ENCODE measurements around the gene MYH11. TPM values are rescaled to one million over a fixed set of nuclear protein-coding genes. Genes with fewer than 3 reads are reported as not detected.
"Not testable (repeated sequence)": the region's sequence is repeated elsewhere in the genome, so short reads cannot be mapped to it uniquely, and the experiment has no call there.

Gene MYH11
- total RNA-seq, 2 donors from 2014 or later = not detected

DNA sequence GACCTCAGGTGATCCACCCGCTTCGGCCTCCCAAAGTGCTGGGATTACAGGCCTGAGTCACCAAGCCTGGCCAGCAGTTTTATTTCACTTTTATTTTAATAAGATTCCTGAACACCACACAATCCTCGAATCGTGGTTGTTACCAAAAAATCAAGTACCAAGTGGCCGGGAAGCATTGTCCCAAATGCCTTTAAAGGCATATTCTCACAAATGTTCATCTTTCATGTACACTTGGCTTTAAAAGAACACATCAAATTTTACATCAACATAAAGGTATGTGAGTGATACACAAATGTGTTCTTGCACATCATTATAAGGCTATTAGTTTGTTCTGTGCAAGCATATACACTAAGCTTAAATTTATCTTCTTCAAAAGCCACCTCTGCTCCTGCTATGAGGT lies 8.1 kb upstream of the MYH11 start:
- peaks cover 15% of the 10 kb centered on the region for H3K36me3 Mint-ChIP-seq
- H3K4me1 Mint-ChIP-seq (ENCODE audit: low read depth in 2 of 2) = no peaks in the 10 kb centered on the region
- no peaks in the 10 kb centered on the region for H3K27me3 Mint-ChIP-seq
- H3K4me3 Mint-ChIP-seq = no peak overlapping the region
- H3K9me3 Mint-ChIP-seq = no peaks in the 10 kb centered on the region
- DNase-seq (ENCODE audit: low spot score) (no peak), ATAC-seq (no peak)
- H3K27ac Mint-ChIP-seq = no peak overlapping the region

DNA sequence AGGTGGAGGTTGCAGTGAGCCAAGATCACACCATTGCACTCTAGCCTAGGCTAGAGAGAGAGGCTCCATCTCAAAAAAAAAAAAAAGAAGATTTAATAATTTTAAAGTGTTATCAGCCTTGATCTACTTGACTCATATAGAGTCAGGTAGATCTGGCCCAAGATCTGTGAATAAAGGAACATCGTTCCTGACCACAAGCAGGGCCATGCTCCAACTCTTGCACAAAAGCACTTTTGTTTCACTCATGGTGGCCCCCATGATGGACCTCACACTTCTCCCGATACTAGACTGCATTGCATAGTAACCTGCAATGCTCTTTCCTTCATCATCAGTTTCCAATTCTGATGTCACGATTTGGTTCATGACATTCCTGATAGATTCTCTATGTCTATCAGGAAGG lies 5.2 kb upstream of the MYH11 start:
- Mint-ChIP-seq H3K36me3 (peaks cover 13% of the 10 kb centered on the region), H3K9me3 (no peaks in the 10 kb centered on the region), H3K27ac (no peak overlapping the region), H3K4me3 (no peak overlapping the region), H3K4me1 (ENCODE audit: low read depth in 2 of 2) (peaks cover 4 to 6% of the 10 kb centered on the region in 2 donors), H3K27me3 (peaks cover 11 to 16% of the 10 kb centered on the region in 2 donors)
- DNase-seq (ENCODE audit: low spot score) (no peak), ATAC-seq (no peak)

DNA sequence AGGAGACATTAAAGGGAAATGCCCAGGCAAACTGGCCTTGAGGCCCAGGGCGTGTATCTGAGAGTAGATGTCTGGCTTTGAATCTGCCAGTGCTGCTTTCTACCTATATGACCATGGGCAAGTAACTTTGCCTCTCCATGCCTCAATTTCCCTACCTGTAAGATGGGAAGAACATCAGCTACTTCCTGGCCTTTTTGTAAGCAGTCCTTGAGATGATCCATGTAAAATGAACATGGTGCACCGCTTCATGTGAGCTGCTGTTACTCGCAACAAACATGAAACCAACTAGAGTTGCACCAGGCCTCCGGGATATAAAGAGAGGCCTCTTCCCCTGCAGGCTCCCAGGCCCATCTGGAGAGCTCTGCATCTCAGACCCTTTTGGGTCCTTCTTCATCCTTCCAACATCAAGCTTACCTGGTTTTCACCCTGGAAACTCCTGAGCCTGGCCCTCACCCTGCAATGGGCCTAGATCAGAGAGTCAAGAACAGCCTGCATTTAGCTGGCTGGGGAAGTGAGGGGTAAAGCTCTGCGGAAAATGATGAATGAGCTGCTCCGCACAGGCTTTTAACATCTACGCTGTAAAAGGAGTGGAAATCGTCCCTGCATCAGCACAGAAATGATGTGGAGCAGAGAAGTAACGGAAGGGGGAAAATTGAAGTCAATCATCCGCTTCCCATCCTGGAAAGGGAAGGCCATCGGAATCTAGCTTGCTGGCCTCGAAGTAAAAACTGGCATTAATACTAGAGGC lies 2.3 kb upstream of the MYH11 start:
- ATAC-seq = no peak
- no peaks in the 10 kb centered on the region for H3K9me3 Mint-ChIP-seq
- H3K27me3 Mint-ChIP-seq = peaks cover 18 to 30% of the 10 kb centered on the region in 2 donors
- H3K4me1 Mint-ChIP-seq (ENCODE audit: low read depth in 2 of 2) = peaks cover 4 to 6% of the 10 kb centered on the region in 2 donors
- DNase-seq (ENCODE audit: low spot score) = no peak
- H3K36me3 Mint-ChIP-seq = no peaks in the 10 kb centered on the region
- H3K4me3 Mint-ChIP-seq = no peak overlapping the region
- H3K27ac Mint-ChIP-seq = no peak overlapping the region

- Mint-ChIP-seq H3K4me1 (ENCODE audit: low read depth in 2 of 2) (peaks cover 4 to 6% of the 10 kb centered on the region in 2 donors), H3K9me3 (no peaks in the 10 kb centered on the region), H3K27me3 (peaks cover 18 to 30% of the 10 kb centered on the region in 2 donors), H3K36me3 (no peaks in the 10 kb centered on the region), H3K27ac (no peak overlapping the region), H3K4me3 (peak overlapping the region; percentile 67)
- ATAC-seq (no peak), DNase-seq (ENCODE audit: low spot score) (no peak)
Measured at GRCh38 chr16:15857724-15858560, 1.1 kb upstream of the MYH11 start.

- Mint-ChIP-seq H3K9me3 (no peaks in the 10 kb centered on the region), H3K4me1 (ENCODE audit: low read depth in 2 of 2) (peaks cover 4 to 6% of the 10 kb centered on the region in 2 donors), H3K27ac (no peak overlapping the region), H3K4me3 (no peak overlapping the region), H3K27me3 (peaks cover 18 to 30% of the 10 kb centered on the region in 2 donors), H3K36me3 (no peaks in the 10 kb centered on the region)
- ATAC-seq (no peak), DNase-seq (ENCODE audit: low spot score) (no peak)
Measured at GRCh38 chr16:15856182-15856581, 646 bp downstream of the MYH11 start.

- H3K4me3 Mint-ChIP-seq = no peak overlapping the region
- no peaks in the 10 kb centered on the region for H3K9me3 Mint-ChIP-seq
- DNase-seq (ENCODE audit: low spot score) (no peak), ATAC-seq (no peak)
- H3K27ac Mint-ChIP-seq = no peak overlapping the region
- H3K4me1 Mint-ChIP-seq (ENCODE audit: low read depth in 2 of 2) = peaks cover 4 to 6% of the 10 kb centered on the region in 2 donors
- H3K36me3 Mint-ChIP-seq = no peaks in the 10 kb centered on the region
- peaks cover 18 to 30% of the 10 kb centered on the region in 2 donors for H3K27me3 Mint-ChIP-seq
Measured at GRCh38 chr16:15855704-15856003, 1.2 kb downstream of the MYH11 start.

GRCh38 chr16:15854906-15855703 lies 1.7 kb downstream of the MYH11 start:
- peaks cover 18 to 30% of the 10 kb centered on the region in 2 donors for H3K27me3 Mint-ChIP-seq
- H3K36me3 Mint-ChIP-seq = no peaks in the 10 kb centered on the region
- H3K4me1 Mint-ChIP-seq (ENCODE audit: low read depth in 2 of 2) = peaks cover 4 to 6% of the 10 kb centered on the region in 2 donors
- H3K4me3 Mint-ChIP-seq = no peak overlapping the region
- DNase-seq (ENCODE audit: low spot score) = no peak
- H3K27ac Mint-ChIP-seq = no peak overlapping the region
- no peaks in the 10 kb centered on the region for H3K9me3 Mint-ChIP-seq
- ATAC-seq = no peak

- no peak overlapping the region for H3K4me3 Mint-ChIP-seq
- DNase-seq (ENCODE audit: low spot score) = no peak
- H3K4me1 Mint-ChIP-seq (ENCODE audit: low read depth in 2 of 2) = peaks cover 4 to 6% of the 10 kb centered on the region in 2 donors
- H3K27me3 Mint-ChIP-seq = peaks cover 15 to 25% of the 10 kb centered on the region in 2 donors
- H3K36me3 Mint-ChIP-seq = no peaks in the 10 kb centered on the region
- no peak overlapping the region for H3K27ac Mint-ChIP-seq
- no peak for ATAC-seq
- H3K9me3 Mint-ChIP-seq = no peaks in the 10 kb centered on the region
Measured at GRCh38 chr16:15854061-15854460, 2.8 kb downstream of the MYH11 start.

DNA sequence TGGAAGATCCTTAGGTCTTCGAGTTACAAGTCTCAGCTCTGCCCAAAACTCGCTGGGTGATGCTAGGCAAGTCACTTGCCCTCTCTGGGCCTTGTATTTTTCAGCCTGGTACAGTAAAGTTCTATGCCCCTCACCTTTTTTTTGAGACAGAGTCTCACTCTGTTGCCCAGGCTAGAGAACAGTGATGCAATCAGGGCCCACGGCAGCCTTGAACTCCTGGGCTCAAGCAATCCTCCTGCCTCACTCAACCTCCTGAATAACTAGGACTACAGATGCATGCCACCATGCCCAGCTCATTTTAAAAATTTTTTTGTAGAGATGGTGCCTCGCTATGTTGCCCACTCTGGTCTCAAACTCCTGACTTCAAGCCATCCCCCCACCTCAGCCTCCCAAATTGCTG lies 3.8 kb downstream of the MYH11 start:
- peaks cover 4 to 5% of the 10 kb centered on the region in 2 donors for H3K4me1 Mint-ChIP-seq (ENCODE audit: low read depth in 2 of 2)
- no peak for ATAC-seq
- no peak for DNase-seq (ENCODE audit: low spot score)
- no peaks in the 10 kb centered on the region for H3K36me3 Mint-ChIP-seq
- no peak overlapping the region for H3K27ac Mint-ChIP-seq
- H3K9me3 Mint-ChIP-seq = no peaks in the 10 kb centered on the region
- H3K4me3 Mint-ChIP-seq = no peak overlapping the region
- peaks cover 12 to 20% of the 10 kb centered on the region in 2 donors for H3K27me3 Mint-ChIP-seq

GRCh38 chr16:15850555-15850954 lies 6.3 kb downstream of the MYH11 start:
- H3K9me3 Mint-ChIP-seq; H3K27ac Mint-ChIP-seq; H3K4me1 Mint-ChIP-seq (ENCODE audit: low read depth in 2 of 2); ATAC-seq; H3K36me3 Mint-ChIP-seq; H3K27me3 Mint-ChIP-seq; DNase-seq (ENCODE audit: low spot score); H3K4me3 Mint-ChIP-seq: not testable (repeated sequence)

DNA sequence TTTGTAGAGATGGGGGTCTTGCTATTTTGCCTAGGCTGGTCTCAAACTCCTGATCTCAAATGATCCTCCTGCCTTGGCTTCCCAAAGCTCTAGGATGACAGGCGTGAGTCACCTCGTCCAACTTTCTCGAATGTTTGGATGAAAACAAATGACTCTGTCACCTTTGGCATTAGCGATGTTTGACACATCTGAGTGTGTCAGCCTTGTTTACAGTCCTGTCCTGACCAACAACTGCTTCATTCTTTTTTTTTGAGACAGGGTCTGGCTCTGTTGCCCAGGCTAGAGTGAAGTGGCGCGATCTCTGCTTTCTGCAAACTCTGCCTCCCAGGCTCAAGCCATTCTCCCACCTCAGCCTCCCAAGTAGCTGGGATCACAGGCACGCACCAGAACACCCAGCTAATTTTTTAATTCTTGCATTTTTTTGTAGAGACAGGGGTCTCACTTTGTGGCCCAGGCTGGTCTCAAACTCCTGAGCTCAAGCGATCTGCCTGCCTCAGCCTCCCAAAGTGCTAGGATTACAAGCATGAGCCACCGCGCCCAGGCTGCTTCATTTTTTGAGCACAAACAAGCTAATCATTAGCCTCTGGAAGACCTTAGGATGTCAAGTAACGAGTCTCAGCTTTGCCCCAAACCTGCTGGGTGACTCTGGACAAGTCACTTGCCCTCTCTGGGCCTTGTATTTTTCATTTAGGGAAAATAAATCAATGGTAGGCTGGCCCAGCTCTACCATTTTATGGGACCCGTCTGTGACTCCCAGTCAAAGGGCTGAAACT lies 7.4 kb downstream of the MYH11 start:
- H3K4me3 Mint-ChIP-seq = no peak overlapping the region
- H3K27ac Mint-ChIP-seq = no peak overlapping the region
- ATAC-seq = no peak
- H3K36me3 Mint-ChIP-seq = no peaks in the 10 kb centered on the region
- H3K9me3 Mint-ChIP-seq = no peaks in the 10 kb centered on the region
- DNase-seq (ENCODE audit: low spot score) = no peak
- peaks cover 0 to 4% of the 10 kb centered on the region in 2 donors for H3K27me3 Mint-ChIP-seq
- no peaks in the 10 kb centered on the region for H3K4me1 Mint-ChIP-seq (ENCODE audit: low read depth in 2 of 2)

DNA sequence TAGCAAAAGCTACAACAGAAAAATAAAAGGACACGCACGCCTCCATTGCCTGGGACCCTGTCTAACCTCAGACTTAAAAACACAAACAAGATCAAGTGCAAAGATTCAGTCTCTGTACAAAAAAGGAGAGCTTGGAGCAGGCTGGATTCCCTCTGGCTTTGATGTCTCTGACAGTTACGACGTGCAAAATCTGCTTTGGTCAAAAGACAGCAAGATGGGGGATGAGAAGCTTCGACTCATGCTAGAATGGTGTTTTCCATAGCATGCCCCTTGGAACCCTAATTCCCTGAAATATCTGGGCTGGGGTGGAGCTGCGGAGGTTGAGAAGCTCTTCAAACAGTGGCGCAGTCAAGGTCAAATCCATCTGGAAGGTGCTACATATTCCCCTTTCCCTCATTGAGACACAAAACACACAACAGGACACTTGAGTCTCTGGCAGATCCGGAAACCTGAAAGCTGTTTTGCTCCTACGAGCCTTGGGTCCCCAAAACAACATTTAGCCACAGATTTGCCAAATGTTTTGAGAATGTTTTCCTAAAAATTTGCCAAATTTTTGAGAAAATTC lies 9.1 kb downstream of the MYH11 start:
- no peaks in the 10 kb centered on the region for H3K9me3 Mint-ChIP-seq
- H3K27ac Mint-ChIP-seq = no peak overlapping the region
- H3K36me3 Mint-ChIP-seq = no peaks in the 10 kb centered on the region
- ATAC-seq = no peak
- peaks cover 0 to 4% of the 10 kb centered on the region in 2 donors for H3K27me3 Mint-ChIP-seq
- H3K4me1 Mint-ChIP-seq (ENCODE audit: low read depth in 2 of 2) = no peaks in the 10 kb centered on the region
- DNase-seq (ENCODE audit: low spot score) = no peak
- H3K4me3 Mint-ChIP-seq = no peak overlapping the region

GRCh38 chr16:15846510-15846909 lies 10.3 kb downstream of the MYH11 start:
- no peak overlapping the region for H3K4me3 Mint-ChIP-seq
- no peaks in the 10 kb centered on the region for H3K36me3 Mint-ChIP-seq
- no peaks in the 10 kb centered on the region for H3K9me3 Mint-ChIP-seq
- no peak overlapping the region for H3K27ac Mint-ChIP-seq
- H3K27me3 Mint-ChIP-seq = peaks cover 0 to 4% of the 10 kb centered on the region in 2 donors
- no peak for ATAC-seq
- H3K4me1 Mint-ChIP-seq (ENCODE audit: low read depth in 2 of 2) = no peaks in the 10 kb centered on the region
- DNase-seq (ENCODE audit: low spot score) = no peak
